Non-pigmented ciliary epithelial cell (primary cell): ENCODE results near the gene TPRG1.

ENCODE experiments used
- DNase-seq: peaks from one replicate; pipeline ENCODE4 v3.0.0-alpha.2; 2010; ENCODE audit warnings: low read depth

The TPRG1 gene

DNA sequence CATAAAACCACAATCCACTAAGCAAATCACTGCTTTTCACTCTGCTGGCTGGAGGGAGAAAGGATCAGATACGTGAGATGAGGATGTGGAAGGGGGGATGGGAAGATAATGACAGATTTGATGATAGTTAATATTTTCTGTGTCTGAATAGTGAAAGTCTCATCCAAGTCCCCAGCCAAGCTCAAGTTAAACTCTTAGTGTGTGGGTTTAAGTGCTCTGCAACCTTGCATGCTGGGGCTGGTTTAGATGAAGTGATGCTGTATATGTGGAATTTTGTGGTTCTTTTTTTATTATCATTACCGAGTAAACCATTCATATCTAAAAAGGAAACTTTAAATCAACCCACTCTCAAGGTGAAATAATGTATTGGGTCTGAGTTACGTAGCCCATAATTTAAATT lies 111.0 kb downstream of the TPRG1 start:
- DNase-seq: no peak

DNA sequence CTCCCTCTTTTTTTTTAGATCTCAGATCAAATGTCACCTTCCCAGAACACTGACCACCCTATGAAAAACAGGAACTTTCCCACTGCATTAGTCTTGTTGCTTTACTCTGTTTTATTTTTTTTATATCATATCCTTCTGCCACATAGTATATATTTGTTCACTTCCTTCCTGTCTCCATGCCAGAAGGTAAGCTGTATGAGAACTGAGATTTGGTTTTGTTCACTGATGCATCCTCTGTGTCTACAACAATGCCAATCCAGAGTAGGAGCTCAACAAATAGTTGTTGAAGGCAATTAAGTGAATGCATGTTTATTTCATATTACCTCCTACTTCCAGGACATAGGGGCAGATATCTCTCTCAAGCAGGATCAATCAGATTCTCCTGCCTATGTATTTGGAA lies 114.4 kb downstream of the TPRG1 start:
- DNase-seq: no peak

DNA sequence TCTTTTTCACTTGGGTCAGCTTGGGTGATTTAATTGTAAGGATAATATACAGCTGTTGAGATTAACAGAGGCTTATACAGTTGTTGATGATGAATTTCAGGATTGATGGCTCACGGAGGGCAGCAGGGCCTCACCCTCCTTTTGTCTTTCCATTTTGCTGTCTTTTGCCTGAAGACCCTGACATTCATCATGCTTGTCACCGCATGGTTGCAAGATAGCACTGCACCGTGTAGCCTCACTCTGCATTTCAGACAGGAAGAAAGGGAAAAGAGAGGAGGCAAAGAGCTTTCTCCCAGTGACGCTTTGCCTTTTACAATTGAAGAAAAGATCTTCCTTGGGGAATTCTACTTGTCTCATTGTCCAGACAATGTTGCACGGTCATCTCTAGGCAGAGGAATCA lies 115.1 kb downstream of the TPRG1 start:
- DNase-seq: no peak

GRCh38 chr3:189288348-189289235 lies 116.8 kb downstream of the TPRG1 start:
- no peak for DNase-seq

- DNase-seq: no peak
Observed at GRCh38 chr3:189289251-189289650, 117.5 kb downstream of the TPRG1 start.

DNA sequence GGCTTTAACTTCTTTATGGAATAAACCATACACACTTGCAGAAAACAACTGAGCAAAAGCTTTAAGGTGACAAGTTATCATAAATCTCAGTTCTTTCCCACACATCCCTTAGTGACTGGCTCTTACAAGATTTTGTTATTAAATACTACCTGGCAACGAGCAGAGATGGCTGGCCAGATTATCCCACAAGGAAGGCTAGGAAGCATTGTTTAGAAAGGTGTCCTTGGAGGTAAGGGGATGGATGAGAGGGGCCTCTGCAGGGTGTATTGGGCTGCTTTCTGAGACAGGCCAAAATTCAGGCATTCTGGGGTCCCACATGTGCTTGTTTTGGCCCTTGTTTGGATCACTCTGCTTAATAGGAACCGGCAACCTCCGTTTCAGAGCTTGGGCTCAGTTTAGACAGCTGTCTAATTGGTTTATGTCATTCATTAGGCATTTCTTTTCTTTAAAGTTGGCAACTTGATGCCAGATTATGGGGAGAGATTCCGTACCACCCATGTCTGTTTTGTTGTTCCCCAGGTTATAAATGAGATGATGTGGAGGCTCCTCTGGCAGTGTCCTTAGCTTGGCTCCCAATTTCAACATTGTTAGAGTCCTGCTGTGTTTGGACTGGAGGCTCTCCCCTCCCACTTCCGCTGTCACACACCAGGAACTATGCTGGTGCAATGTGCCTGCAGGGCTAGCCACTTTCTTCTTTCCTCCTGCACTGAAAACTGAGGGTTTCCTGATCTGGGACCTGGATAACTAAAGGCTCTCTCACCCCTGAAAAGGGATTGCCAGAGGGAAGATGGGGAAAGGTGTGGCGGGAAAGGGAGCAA lies 121.1 kb downstream of the TPRG1 start:
- DNase-seq: no peak

GRCh38 chr3:189294649-189295048 lies 122.9 kb downstream of the TPRG1 start:
- DNase-seq: no peak

GRCh38 chr3:189295089-189295488 lies 123.3 kb downstream of the TPRG1 start:
- no peak for DNase-seq

GRCh38 chr3:189297932-189298331 lies 126.2 kb downstream of the TPRG1 start:
- DNase-seq: no peak

- no peak for DNase-seq
Observed at GRCh38 chr3:189298469-189299375, 127.0 kb downstream of the TPRG1 start.

- no peak for DNase-seq
Observed at GRCh38 chr3:189300345-189300744, 128.6 kb downstream of the TPRG1 start.

- no peak for DNase-seq
Observed at GRCh38 chr3:189301479-189301878, 129.7 kb downstream of the TPRG1 start.

DNA sequence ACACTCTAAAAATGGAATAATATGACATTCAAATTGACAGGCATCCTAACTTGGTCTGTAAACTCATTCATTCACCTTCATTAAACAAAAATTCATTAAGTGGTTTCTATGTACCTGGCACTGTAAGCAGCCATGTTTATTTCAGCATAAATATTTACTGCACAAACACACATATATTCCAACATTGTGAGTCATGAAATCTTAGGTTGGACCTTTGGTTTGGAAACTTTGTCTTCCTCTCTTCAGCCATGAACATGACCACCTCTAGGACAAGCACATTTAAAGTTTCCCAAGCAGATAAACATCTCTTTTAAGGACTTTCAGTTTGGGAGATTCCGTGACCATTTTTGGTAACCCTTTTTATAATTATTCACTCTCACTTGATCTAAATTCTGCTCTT lies 131.8 kb downstream of the TPRG1 start:
- DNase-seq: no peak

DNA sequence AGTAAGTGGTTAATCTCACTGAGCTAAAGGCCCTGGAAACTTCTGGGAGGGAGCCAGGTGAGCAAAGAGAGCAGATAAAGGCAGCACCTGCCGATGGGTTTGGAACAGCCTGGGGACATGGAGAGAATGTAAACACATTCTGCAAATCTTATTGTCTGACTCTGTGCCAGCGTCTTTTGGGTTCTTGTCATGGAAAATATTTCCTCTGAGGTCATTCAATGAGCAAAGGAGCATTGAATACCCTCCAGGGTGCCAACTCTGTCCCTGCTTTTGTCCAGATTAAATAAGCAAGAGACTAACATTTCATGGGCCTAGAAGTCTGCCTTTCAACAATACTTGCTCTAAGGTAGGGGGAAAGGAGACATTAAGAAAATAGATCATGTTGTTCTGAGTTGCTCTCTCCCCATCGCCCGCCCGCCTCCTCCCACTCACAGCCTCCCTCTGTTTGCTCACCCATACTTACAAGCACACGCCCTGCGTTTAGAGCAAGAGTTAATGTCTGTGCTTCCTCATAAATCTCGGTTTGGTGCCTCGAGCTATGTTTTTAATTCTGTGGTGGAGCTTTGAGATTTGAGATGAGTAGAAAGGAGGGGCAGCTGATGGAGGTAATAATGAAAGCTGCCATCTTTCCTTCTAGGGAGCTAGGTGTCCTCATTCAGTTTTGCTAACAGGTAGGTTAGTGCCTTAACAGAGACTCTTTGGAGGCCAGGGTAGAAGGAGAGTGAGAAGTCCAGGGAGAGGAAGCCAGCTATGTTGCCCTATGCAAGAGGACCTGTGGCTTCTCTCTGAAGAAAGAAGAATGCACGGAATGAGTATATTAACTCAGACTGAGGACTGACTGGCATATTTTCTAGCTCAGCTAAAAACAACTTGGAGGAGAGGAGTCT lies 132.9 kb downstream of the TPRG1 start:
- no peak for DNase-seq

- no peak for DNase-seq
Observed at GRCh38 chr3:189305412-189305811, 133.6 kb downstream of the TPRG1 start.

GRCh38 chr3:189307963-189308362 lies 136.2 kb downstream of the TPRG1 start:
- no peak for DNase-seq

GRCh38 chr3:189308608-189309007 lies 136.8 kb downstream of the TPRG1 start:
- DNase-seq: no peak

DNA sequence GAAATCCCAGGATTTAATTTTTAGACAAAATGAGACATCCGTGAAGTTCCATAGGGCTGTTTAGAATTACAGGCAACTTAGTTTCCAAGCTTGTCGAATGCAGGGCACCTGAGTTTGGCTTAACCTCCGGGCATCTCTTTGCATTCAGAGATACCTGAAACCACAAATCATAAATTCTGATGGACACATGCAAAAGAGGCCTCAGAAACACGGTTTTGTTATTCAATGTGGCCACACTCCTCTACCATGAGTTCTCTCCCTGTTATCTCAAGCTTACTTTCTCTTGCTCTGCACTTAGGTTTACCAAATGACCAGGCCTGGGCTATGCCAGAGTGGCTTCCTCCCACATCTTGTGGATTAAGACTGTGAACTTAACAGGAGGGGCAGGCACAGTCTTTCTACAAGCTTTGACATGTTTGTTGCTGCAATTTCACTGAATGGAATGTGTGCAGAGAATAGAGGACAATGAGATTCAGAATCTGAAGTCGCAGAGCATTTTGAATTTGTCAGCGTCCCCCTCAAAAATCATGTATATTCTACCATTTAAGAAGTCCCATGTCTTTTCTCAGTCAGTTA lies 137.7 kb downstream of the TPRG1 start:
- DNase-seq: no peak

DNA sequence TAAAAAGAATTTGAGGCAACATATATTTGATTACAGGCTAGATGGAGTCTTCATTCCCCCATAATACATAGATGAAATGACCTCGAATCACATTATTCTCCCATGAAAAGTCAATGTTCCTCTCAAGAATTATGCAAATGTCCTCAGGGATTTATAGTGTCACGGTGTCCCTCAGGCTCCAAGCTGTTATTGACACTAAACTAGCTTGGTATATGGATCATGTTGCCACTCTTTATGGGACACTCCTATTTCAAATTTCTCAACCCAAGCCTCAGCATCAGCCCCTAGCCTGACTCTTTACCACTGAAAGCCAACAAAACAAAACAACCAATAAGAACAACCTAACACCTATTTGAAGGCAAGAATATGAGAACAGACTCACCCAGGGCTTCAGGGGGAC lies 139.8 kb downstream of the TPRG1 start:
- no peak for DNase-seq

DNA sequence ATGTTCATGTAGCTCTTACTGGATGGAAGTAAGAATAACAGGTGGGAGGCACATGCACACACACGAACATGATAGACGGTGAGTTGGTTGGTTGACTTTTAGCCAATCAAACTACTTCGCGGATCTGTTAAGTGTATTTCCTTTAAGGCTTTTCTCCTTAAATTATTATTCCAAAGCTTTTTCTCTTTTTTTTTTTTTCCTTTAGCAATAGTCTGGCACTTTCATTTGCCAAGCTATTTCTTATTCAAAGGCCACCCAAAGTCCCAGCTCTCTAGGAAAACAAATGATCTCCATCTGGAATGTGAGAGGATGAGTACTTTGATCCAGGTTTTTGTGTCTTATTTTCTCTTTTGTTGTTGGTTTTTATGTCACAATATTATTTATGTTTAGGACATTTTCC lies 141.1 kb downstream of the TPRG1 start:
- DNase-seq: no peak
